Measurements from ENCODE around the gene AMZ1. TPM values are rescaled to one million over a fixed set of nuclear protein-coding genes. Genes with fewer than 3 reads are reported as not detected.
"Not testable (repeated sequence)": the region's sequence is repeated elsewhere in the genome, so short reads cannot be mapped to it uniquely, and the experiment has no call there.

Gene AMZ1
- total RNA-seq, 1 donor from 2014 or later: 0.83 TPM

GRCh38 chr7:2709553-2710285 lies 21.7 kb downstream of the AMZ1 start:
- DNase-seq (ENCODE audit: low spot score) (peak; percentile 82), ATAC-seq (peak; percentile 96)

- no peak for DNase-seq (ENCODE audit: low spot score)
- ATAC-seq: no peak
Observed at GRCh38 chr7:2710286-2710655, 22.3 kb downstream of the AMZ1 start.

GRCh38 chr7:2710901-2711551 lies 23.0 kb downstream of the AMZ1 start:
- DNase-seq (ENCODE audit: low spot score) (no peak), ATAC-seq (no peak)

- ATAC-seq: no peak
- DNase-seq (ENCODE audit: low spot score): no peak
Observed at GRCh38 chr7:2711895-2712675, 24.1 kb downstream of the AMZ1 start.

- DNase-seq (ENCODE audit: low spot score) (no peak), ATAC-seq (no peak)
Observed at GRCh38 chr7:2713370-2713769, 25.4 kb downstream of the AMZ1 start.

- no peak for ATAC-seq
Observed at GRCh38 chr7:2713978-2714377, 26.0 kb downstream of the AMZ1 start.

GRCh38 chr7:2714636-2715035 lies 26.6 kb downstream of the AMZ1 start:
- no peak for ATAC-seq
- DNase-seq (ENCODE audit: low spot score): no peak

More at GRCh38 chr7:2713978-2714377, 26.0 kb downstream of the AMZ1 start:
- no peak for DNase-seq (ENCODE audit: low spot score)

- ATAC-seq: no peak
- DNase-seq (ENCODE audit: low spot score): no peak
Observed at GRCh38 chr7:2715341-2716231, 27.6 kb downstream of the AMZ1 start.

GRCh38 chr7:2716488-2716887 lies 28.5 kb downstream of the AMZ1 start:
- no peak for ATAC-seq
- no peak for DNase-seq (ENCODE audit: low spot score)

GRCh38 chr7:2716906-2717292 lies 28.9 kb downstream of the AMZ1 start:
- no peak for DNase-seq (ENCODE audit: low spot score)
- no peak for ATAC-seq

GRCh38 chr7:2717293-2718261 lies 29.6 kb downstream of the AMZ1 start:
- no peak for DNase-seq (ENCODE audit: low spot score)
- peak; percentile 29 for ATAC-seq

- DNase-seq (ENCODE audit: low spot score) (no peak), ATAC-seq (no peak)
Observed at GRCh38 chr7:2718296-2718965, 30.4 kb downstream of the AMZ1 start.

GRCh38 chr7:2719007-2719406 lies 31.0 kb downstream of the AMZ1 start:
- ATAC-seq: peak; percentile 50

GRCh38 chr7:2720024-2720423 lies 32.0 kb downstream of the AMZ1 start:
- DNase-seq (ENCODE audit: low spot score) (no peak), ATAC-seq (no peak)

More at GRCh38 chr7:2719007-2719406, 31.0 kb downstream of the AMZ1 start:
- no peak for DNase-seq (ENCODE audit: low spot score)

- DNase-seq (ENCODE audit: low spot score): no peak
- ATAC-seq: no peak
Observed at GRCh38 chr7:2721842-2722241, 33.8 kb downstream of the AMZ1 start.

- DNase-seq (ENCODE audit: low spot score) (no peak), ATAC-seq (no peak)
Observed at GRCh38 chr7:2722591-2722990, 34.6 kb downstream of the AMZ1 start.

GRCh38 chr7:2723138-2723850 lies 35.3 kb downstream of the AMZ1 start:
- no peak for DNase-seq (ENCODE audit: low spot score)
- no peak for ATAC-seq

GRCh38 chr7:2724036-2724435 lies 36.0 kb downstream of the AMZ1 start:
- not testable (repeated sequence) for ATAC-seq; DNase-seq (ENCODE audit: low spot score)

Data from left lobe of liver (tissue), 2 donors.